K562 (cell line): ENCODE data around the gene PSD2. TPM values are rescaled to one million over a fixed set of nuclear protein-coding genes. Genes with fewer than 3 reads are reported as not detected.

Experiments used
- CHCHD3 ChIP-seq: fragments of 250-450 bp; sonication (Bioruptor Pico); IDR thresholded peaks from 2 replicates; pipeline ENCODE4 v2.1.2; 2022; ENCODE audit warnings: mild to moderate bottlenecking
- COPS2 ChIP-seq: fragments of 450-650 bp; conservative IDR thresholded peaks from 2 replicates; pipeline ENCODE4 v1.6.1; 2016; ENCODE audit warnings: mild to moderate bottlenecking, moderate library complexity
- E2F3 ChIP-seq: fragments of 250-450 bp; sonication (Bioruptor Pico); IDR thresholded peaks from 2 replicates; pipeline ENCODE4 v1.4.0; 2020; ENCODE audit warnings: mild to moderate bottlenecking
- EWSR1 ChIP-seq: fragments of 450-650 bp; IDR thresholded peaks from 2 replicates; pipeline ENCODE4 v1.6.1; 2018; ENCODE audit warnings: borderline replicate concordance, mild to moderate bottlenecking, low read depth, moderate library complexity; ENCODE audit not compliant: partially characterized antibody
- GABPB1 ChIP-seq: sonication (generic); formaldehyde crosslinking; IDR thresholded peaks from 2 replicates; pipeline ENCODE4 v1.8.0; 2022; ENCODE audit warnings: mild to moderate bottlenecking, missing genetic modification reagents
- GATAD2A ChIP-seq: fragments of 450-650 bp; IDR thresholded peaks from 2 replicates; pipeline ENCODE4 v1.6.1; 2017
- HCFC1 ChIP-seq: IDR thresholded peaks from 2 replicates; pipeline ENCODE4 v1.6.1; 2012; ENCODE audit warnings: low read depth, low read length, improper control_type of control experiment
- KDM1A ChIP-seq, 2 experiments: fragments of 450-650 bp; IDR thresholded peaks; 2 replicates each; pipeline ENCODE4 v1.6.1; 2016; ENCODE audit warnings: mild to moderate bottlenecking in 2 of 2
- KLF1 ChIP-seq: fragments of 450-650 bp; IDR thresholded peaks from 2 replicates; pipeline ENCODE4 v1.6.1; 2016; ENCODE audit warnings: missing genetic modification characterization, missing compliant biosample characterization
- MYNN ChIP-seq, 2 experiments: sonication (generic); formaldehyde crosslinking in 1 of 2; IDR thresholded peaks; 2 replicates each; pipeline versions ENCODE4 v1.5.0 to v1.6.1; 2016 to 2020; ENCODE audit warnings: antibody characterized with exemption in 1 of 2, missing genetic modification reagents in 1 of 2
- NR3C1 ChIP-seq: sonication (generic); formaldehyde crosslinking; IDR thresholded peaks from 2 replicates; pipeline ENCODE4 v1.8.1; 2022; ENCODE audit warnings: missing genetic modification reagents
- PCBP1 ChIP-seq: fragments of 200-400 bp; formaldehyde crosslinking; IDR thresholded peaks from 2 replicates; pipeline ENCODE4 v1.6.1; 2018; ENCODE audit warnings: mild to moderate bottlenecking, low read depth, low read length; ENCODE audit not compliant: poor library complexity, severe bottlenecking
- PML ChIP-seq: IDR thresholded peaks from 2 replicates; pipeline ENCODE4 v1.6.1; 2012; ENCODE audit warnings: low read length, inconsistent platforms
- SP2 ChIP-seq: IDR thresholded peaks from 2 replicates; pipeline ENCODE4 v1.6.1; 2011; ENCODE audit warnings: mild to moderate bottlenecking, low read depth, low read length, moderate library complexity; ENCODE audit not compliant: poor library complexity, severe bottlenecking; ENCODE audit errors: extremely low read depth
- SRSF3 ChIP-seq: fragments of 200-400 bp; formaldehyde crosslinking; IDR thresholded peaks from 2 replicates; pipeline ENCODE4 v1.6.1; 2016; ENCODE audit warnings: mild to moderate bottlenecking, low read length, moderate library complexity; ENCODE audit not compliant: insufficient read depth
- TAF7 ChIP-seq: fragments of 450-650 bp; IDR thresholded peaks from 2 replicates; pipeline ENCODE4 v1.6.1; 2016; ENCODE audit warnings: missing genetic modification characterization, missing compliant biosample characterization
- TEAD4 ChIP-seq, 2 experiments: sonication (generic) in 1 of 2; formaldehyde crosslinking in 1 of 2; IDR thresholded peaks; 2 replicates each; pipeline versions ENCODE4 v1.6.1 to v1.8.0; 2012 to 2022; ENCODE audit warnings: borderline replicate concordance in 1 of 2, inconsistent platforms in 1 of 2, low read length in 1 of 2, mild to moderate bottlenecking in 1 of 2, missing genetic modification reagents in 1 of 2
- ZNF507 ChIP-seq: conservative IDR thresholded peaks from 2 replicates; pipeline ENCODE4 v1.6.1; 2017; ENCODE audit warnings: missing genetic modification characterization, missing compliant biosample characterization
- ZNF699 ChIP-seq: fragments of 250-450 bp; sonication (Bioruptor Pico); IDR thresholded peaks from 2 replicates; pipeline ENCODE4 v1.8.0; 2021; ENCODE audit warnings: mild to moderate bottlenecking, moderate library complexity; ENCODE audit not compliant: insufficient replicate concordance
- ZNF707 ChIP-seq: fragments of 250-450 bp; sonication (Bioruptor Pico); conservative IDR thresholded peaks from 2 replicates; pipeline ENCODE4 v1.8.0; 2022; ENCODE audit warnings: inconsistent platforms, mild to moderate bottlenecking, moderate library complexity
- ZSCAN29 ChIP-seq: fragments of 450-650 bp; IDR thresholded peaks from 2 replicates; pipeline ENCODE4 v1.6.1; 2017
- polyA plus RNA-seq, 8 experiments: library from polyadenylated mRNA; depleted of rRNA in 4 of 8; stranded (reverse) in 5 of 8; unstranded in 3 of 8; fragments of >200 nt; fragmentation: Nextera tagmentation in 2 of 8; fragmentation: Illumina TruSeq in 1 of 8; extraction: Ambion mirVana in 2 of 8; extraction: Trizol in 1 of 8; gene quantifications; 2 replicates each; pipeline versions ENCODE4 v1.2.1 to v1.2.3, GENCODE V29; 2011 to 2014; ENCODE audit warnings: inconsistent platforms in 1 of 8, missing spikeins in 1 of 8
- total RNA-seq, 7 experiments: library from RNA; depleted of rRNA in 6 of 7; stranded (reverse); fragments of >200 nt in 6 of 7; fragmentation: Illumina TruSeq in 2 of 7; extraction: Trizol in 2 of 7; gene quantifications; 2 replicates each; pipeline versions ENCODE4 v1.2.1 to v1.2.3, GENCODE V29; 2011 to 2021; ENCODE audit warnings: low replicate concordance in 1 of 7
- TF ChIP-seq, protein P1 (sequence below): fragments of 250-450 bp; sonication (Bioruptor Pico); IDR thresholded peaks from 2 replicates; pipeline ENCODE4 v1.6.1; 2021; ENCODE audit warnings: mild to moderate bottlenecking
- TF ChIP-seq, protein P2 (sequence below): fragments of 250-450 bp; sonication (Bioruptor Pico); IDR thresholded peaks from 2 replicates; pipeline ENCODE4 v1.8.0; 2021; ENCODE audit warnings: mild to moderate bottlenecking, moderate library complexity
- TF ChIP-seq, protein P3 (sequence below): fragments of 450-650 bp; IDR thresholded peaks from 2 replicates; pipeline ENCODE4 v1.6.1; 2018; ENCODE audit not compliant: partially characterized antibody

The PSD2 gene
- total and polyA plus RNA-seq, 9 of the 15 experiments (the other 6 are each of a cell fraction or from before 2014, with no cell fraction given) = 0.01 to 0.09 (median 0.04) TPM; not detected in 4

DNA sequence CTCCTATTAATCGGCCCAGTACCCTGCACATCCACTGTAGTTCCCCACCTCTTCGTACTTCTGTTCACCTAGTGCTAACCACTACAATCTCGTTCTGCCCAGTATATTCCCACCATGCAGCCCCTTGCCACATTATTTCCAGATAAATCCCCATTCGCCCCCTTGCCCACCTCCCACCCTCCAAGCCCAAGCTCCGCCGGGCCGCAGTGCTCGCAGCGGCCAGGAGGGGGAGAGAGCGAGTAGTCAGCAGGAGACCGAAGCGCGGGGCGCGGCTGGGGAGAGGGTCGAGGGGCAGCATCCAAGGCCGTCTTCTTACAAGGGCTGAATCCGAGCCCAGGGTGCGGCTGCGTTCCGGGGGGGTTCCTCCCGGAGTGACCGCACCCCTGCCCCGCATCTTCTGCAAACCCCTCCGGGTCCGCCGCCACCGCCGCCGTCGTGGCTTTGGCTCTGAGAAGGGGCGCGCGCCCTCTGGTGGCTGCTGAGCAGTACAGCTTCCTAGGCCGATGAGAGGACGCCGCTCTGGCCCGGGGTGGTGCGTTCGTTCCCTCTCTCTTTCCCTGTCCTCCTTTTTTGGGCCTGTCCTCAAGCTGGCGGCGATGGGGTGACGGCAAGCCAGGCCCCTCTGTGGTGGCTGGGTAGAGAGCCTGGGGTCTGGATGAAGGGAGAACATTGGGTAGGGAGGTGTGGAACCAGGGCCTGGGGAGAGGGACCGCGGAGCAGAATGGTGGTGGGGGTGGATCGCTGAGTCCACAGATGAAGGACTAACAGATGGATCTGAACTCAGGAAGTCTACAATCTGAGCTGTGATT lies 30.0 kb upstream of the PSD2 start (continued):
- peak; percentile 78 for TF ChIP-seq PCBP1
- no peak for TF ChIP-seq COPS2
- no peak for TF ChIP-seq MYNN (IDR thresholded peaks at IDR 0.05)
- no peak for TF ChIP-seq MYNN (CRISPR knock-in tag; IDR thresholded peaks at IDR 0.05)
- peak; percentile 79 for TF ChIP-seq GABPB1 (CRISPR knock-in tag)
- no peak for TF ChIP-seq TEAD4 (IDR thresholded peaks at IDR 0.05; ENCODE audit: low read length)
- TF ChIP-seq TEAD4 (CRISPR knock-in tag; IDR thresholded peaks at IDR 0.05; ENCODE audit: borderline replicate concordance) = no peak
- no peak for TF ChIP-seq SP2
- TF ChIP-seq GATAD2A = 0 out of 2 replicates have a peak, but pooled peaks have one; percentile 30
- TF ChIP-seq NR3C1 = no peak
- TF ChIP-seq HCFC1 = no peak
- no peak for TF ChIP-seq ZNF699
- TF ChIP-seq, protein P1, sequence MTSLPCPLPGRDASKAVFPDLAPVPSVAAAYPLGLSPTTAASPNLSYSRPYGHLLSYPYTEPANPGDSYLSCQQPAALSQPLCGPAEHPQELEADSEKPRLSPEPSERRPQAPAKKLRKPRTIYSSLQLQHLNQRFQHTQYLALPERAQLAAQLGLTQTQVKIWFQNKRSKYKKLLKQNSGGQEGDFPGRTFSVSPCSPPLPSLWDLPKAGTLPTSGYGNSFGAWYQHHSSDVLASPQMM (CRISPR knock-in tag) = no peak
- TF ChIP-seq KLF1 = no peak
- TF ChIP-seq, protein P2, sequence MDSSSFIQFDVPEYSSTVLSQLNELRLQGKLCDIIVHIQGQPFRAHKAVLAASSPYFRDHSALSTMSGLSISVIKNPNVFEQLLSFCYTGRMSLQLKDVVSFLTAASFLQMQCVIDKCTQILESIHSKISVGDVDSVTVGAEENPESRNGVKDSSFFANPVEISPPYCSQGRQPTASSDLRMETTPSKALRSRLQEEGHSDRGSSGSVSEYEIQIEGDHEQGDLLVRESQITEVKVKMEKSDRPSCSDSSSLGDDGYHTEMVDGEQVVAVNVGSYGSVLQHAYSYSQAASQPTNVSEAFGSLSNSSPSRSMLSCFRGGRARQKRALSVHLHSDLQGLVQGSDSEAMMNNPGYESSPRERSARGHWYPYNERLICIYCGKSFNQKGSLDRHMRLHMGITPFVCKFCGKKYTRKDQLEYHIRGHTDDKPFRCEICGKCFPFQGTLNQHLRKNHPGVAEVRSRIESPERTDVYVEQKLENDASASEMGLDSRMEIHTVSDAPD (CRISPR knock-in tag) = no peak
- no peak for TF ChIP-seq ZNF507 (tag)
- 0 out of 4 replicates have a peak, but pooled peaks of 1 of the 2 experiments have one; percentile 7 for TF ChIP-seq KDM1A (IDR thresholded peaks at IDR 0.05)
- TF ChIP-seq ZNF707 = no peak
- TF ChIP-seq SRSF3 = no peak
- no peak for TF ChIP-seq CHCHD3 (CRISPR knock-in tag)
- TF ChIP-seq E2F3 (CRISPR knock-in tag) = peak; percentile 69; the same call in 1 of the 2 replicates
- TF ChIP-seq ZSCAN29 = no peak
- no peak for TF ChIP-seq PML
- TF ChIP-seq EWSR1 = no peak
- no peak for TF ChIP-seq TAF7 (tag)
- TF ChIP-seq, protein P3, sequence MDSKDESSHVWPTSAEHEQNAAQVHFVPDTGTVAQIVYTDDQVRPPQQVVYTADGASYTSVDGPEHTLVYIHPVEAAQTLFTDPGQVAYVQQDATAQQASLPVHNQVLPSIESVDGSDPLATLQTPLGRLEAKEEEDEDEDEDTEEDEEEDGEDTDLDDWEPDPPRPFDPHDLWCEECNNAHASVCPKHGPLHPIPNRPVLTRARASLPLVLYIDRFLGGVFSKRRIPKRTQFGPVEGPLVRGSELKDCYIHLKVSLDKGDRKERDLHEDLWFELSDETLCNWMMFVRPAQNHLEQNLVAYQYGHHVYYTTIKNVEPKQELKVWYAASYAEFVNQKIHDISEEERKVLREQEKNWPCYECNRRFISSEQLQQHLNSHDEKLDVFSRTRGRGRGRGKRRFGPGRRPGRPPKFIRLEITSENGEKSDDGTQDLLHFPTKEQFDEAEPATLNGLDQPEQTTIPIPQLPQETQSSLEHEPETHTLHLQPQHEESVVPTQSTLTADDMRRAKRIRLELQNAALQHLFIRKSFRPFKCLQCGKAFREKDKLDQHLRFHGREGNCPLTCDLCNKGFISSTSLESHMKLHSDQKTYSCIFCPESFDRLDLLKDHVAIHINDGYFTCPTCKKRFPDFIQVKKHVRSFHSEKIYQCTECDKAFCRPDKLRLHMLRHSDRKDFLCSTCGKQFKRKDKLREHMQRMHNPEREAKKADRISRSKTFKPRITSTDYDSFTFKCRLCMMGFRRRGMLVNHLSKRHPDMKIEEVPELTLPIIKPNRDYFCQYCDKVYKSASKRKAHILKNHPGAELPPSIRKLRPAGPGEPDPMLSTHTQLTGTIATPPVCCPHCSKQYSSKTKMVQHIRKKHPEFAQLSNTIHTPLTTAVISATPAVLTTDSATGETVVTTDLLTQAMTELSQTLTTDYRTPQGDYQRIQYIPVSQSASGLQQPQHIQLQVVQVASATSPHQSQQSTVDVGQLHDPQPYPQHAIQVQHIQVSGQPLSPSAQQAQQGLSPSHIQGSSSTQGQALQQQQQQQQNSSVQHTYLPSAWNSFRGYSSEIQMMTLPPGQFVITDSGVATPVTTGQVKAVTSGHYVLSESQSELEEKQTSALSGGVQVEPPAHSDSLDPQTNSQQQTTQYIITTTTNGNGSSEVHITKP = no peak
